Erythroblast (primary cell): Measurements from ENCODE around the gene ACOX1.

Experiments
- GATA1 ChIP-seq: IDR thresholded peaks from 2 replicates; pipeline ENCODE4 v1.6.1; 2011; ENCODE audit warnings: low read depth, mild to moderate bottlenecking, control low read depth, low read length, moderate library complexity
- POLR2A ChIP-seq: IDR thresholded peaks from 2 replicates; pipeline ENCODE4 v1.6.1; 2011; ENCODE audit warnings: mild to moderate bottlenecking, low read length

DNA sequence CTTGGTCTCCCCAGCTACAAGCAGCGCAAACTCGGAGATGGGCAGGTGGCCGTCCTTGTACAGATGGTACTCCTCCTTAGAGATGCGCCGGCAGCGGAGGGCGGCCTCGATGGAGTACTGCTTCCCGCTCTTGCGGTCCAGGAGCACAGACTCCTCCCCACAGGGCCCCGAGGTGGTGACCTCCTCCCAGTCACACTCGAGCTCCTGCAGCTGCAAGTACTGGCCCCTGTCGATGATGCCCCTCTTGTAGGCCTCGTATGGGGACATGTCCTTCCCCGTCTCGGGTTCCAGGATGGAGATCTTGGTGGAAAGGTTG lies 28.8 kb upstream of the ACOX1 start:
- TF ChIP-seq POLR2A = no peak
- no peak for TF ChIP-seq GATA1
